SK-N-SH (cell line): ENCODE results near the gene PEMT.

ENCODE experiments used
- EP300 ChIP-seq, 2 experiments: IDR thresholded peaks; 2 replicates each; pipeline versions ENCODE4 v1.4.0 to v1.6.1; 2012; ENCODE audit warnings: borderline replicate concordance in 1 of 2, low read depth in 1 of 2, low read length in 1 of 2
- GABPA ChIP-seq: IDR thresholded peaks from 2 replicates; pipeline ENCODE4 v1.4.0; 2012; ENCODE audit warnings: low read depth, mild to moderate bottlenecking
- JUND ChIP-seq: IDR thresholded peaks from 2 replicates; pipeline ENCODE4 v1.4.0; 2012
- RFX5 ChIP-seq: IDR thresholded peaks from 2 replicates; pipeline ENCODE4 v1.6.1; 2012; ENCODE audit warnings: mild to moderate bottlenecking, improper control_type of control experiment, low read length
- TF ChIP-seq, protein P1 (sequence below): IDR thresholded peaks from 2 replicates; pipeline ENCODE4; 2012

DNA sequence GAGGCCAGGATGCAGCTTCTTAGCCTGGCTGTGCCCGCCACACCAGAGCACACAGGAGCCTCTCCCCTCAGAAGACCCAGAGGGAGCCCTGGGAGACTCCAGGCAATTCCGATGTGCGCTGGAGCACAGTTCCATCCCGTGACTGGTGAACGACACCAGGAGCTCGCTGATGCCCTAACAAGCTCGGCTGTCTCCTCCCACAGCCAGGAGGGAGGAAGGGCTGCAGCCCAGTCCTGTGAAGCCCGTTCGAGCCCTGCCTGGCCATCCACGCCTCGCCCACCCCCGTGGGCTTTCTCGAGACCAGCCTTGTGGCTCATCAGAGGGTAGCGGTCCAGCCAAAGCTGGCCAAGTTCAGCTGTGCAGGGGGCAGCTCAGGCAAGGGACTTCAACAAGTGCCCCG is 73.5 kb downstream of the PEMT start:
- no peak for TF ChIP-seq RFX5
- no peak for TF ChIP-seq GABPA
- TF ChIP-seq, protein P1, sequence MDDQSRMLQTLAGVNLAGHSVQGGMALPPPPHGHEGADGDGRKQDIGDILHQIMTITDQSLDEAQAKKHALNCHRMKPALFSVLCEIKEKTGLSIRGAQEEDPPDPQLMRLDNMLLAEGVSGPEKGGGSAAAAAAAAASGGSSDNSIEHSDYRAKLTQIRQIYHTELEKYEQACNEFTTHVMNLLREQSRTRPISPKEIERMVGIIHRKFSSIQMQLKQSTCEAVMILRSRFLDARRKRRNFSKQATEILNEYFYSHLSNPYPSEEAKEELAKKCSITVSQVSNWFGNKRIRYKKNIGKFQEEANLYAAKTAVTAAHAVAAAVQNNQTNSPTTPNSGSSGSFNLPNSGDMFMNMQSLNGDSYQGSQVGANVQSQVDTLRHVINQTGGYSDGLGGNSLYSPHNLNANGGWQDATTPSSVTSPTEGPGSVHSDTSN = no peak
- TF ChIP-seq EP300 (IDR thresholded peaks at IDR 0.05; ENCODE audit: borderline replicate concordance in 1 of 2, low read depth in 1 of 2, low read length in 1 of 2) = no peak
- no peak for TF ChIP-seq JUND
